Measurements from ENCODE around the gene HPGDS. TPM values are rescaled to one million over a fixed set of nuclear protein-coding genes. Genes with fewer than 3 reads are reported as not detected.
"Not testable (repeated sequence)": the region's sequence is repeated elsewhere in the genome, so short reads cannot be mapped to it uniquely, and the experiment has no call there.

HPGDS gene
- total RNA-seq, 1 donor from 2014 or later, result not detected

GRCh38 chr4:94305466-94306225 is 37.0 kb downstream of the HPGDS start:
- no peak for DNase-seq (ENCODE audit: low spot score)
- no peak overlapping the region for H3K27ac Mint-ChIP-seq (ENCODE audit: unreplicated experiment)
- no peak overlapping the region for H3K4me3 Mint-ChIP-seq (ENCODE audit: unreplicated experiment)
- H3K9me3 Mint-ChIP-seq (ENCODE audit: low read depth), result peaks cover 4% of the 10 kb centered on the region
- TF ChIP-seq CTCF (IDR thresholded peaks at IDR 0.05), result no peak
- no peaks in the 10 kb centered on the region for H3K27me3 Mint-ChIP-seq (ENCODE audit: low read depth)
- H3K4me1 Mint-ChIP-seq (ENCODE audit: low read depth), result peaks cover 17% of the 10 kb centered on the region
- H3K36me3 Mint-ChIP-seq (ENCODE audit: low read depth), result peaks cover 3% of the 10 kb centered on the region

GRCh38 chr4:94304365-94304971 is 38.2 kb downstream of the HPGDS start:
- Mint-ChIP-seq H3K4me1 (ENCODE audit: low read depth) (peaks cover 17% of the 10 kb centered on the region), H3K36me3 (ENCODE audit: low read depth) (no peaks in the 10 kb centered on the region), H3K27me3 (ENCODE audit: low read depth) (no peaks in the 10 kb centered on the region), H3K4me3 (ENCODE audit: unreplicated experiment) (no peak overlapping the region), H3K27ac (ENCODE audit: unreplicated experiment) (no peak overlapping the region), H3K9me3 (ENCODE audit: low read depth) (no peaks in the 10 kb centered on the region)
- DNase-seq (ENCODE audit: low spot score), result no peak
- peak; percentile 90 for TF ChIP-seq CTCF (IDR thresholded peaks at IDR 0.05)

GRCh38 chr4:94302191-94302590 is 40.4 kb downstream of the HPGDS start:
- DNase-seq (ENCODE audit: low spot score), result no peak
- H3K27me3 Mint-ChIP-seq (ENCODE audit: low read depth), result no peaks in the 10 kb centered on the region
- no peaks in the 10 kb centered on the region for H3K9me3 Mint-ChIP-seq (ENCODE audit: low read depth)
- no peak overlapping the region for H3K4me3 Mint-ChIP-seq (ENCODE audit: unreplicated experiment)
- peaks cover 7% of the 10 kb centered on the region for H3K4me1 Mint-ChIP-seq (ENCODE audit: low read depth)
- no peaks in the 10 kb centered on the region for H3K36me3 Mint-ChIP-seq (ENCODE audit: low read depth)
- H3K27ac Mint-ChIP-seq (ENCODE audit: unreplicated experiment), result no peak overlapping the region
- no peak for TF ChIP-seq CTCF (IDR thresholded peaks at IDR 0.05)

GRCh38 chr4:94298725-94299252 is 43.8 kb downstream of the HPGDS start:
- Mint-ChIP-seq H3K27ac (ENCODE audit: unreplicated experiment) (no peak overlapping the region), H3K4me3 (ENCODE audit: unreplicated experiment) (no peak overlapping the region), H3K4me1 (ENCODE audit: low read depth) (no peaks in the 10 kb centered on the region), H3K9me3 (ENCODE audit: low read depth) (no peaks in the 10 kb centered on the region), H3K27me3 (ENCODE audit: low read depth) (no peaks in the 10 kb centered on the region), H3K36me3 (ENCODE audit: low read depth) (no peaks in the 10 kb centered on the region)
- no peak for TF ChIP-seq CTCF (IDR thresholded peaks at IDR 0.05)
- DNase-seq (ENCODE audit: low spot score), result no peak

- not testable (repeated sequence) for H3K9me3 Mint-ChIP-seq (ENCODE audit: low read depth); H3K4me3 Mint-ChIP-seq (ENCODE audit: unreplicated experiment); DNase-seq (ENCODE audit: low spot score); H3K4me1 Mint-ChIP-seq (ENCODE audit: low read depth); H3K27me3 Mint-ChIP-seq (ENCODE audit: low read depth); H3K27ac Mint-ChIP-seq (ENCODE audit: unreplicated experiment)
- H3K36me3 Mint-ChIP-seq (ENCODE audit: low read depth), result peaks cover 11% of the 10 kb centered on the region
These were observed 47.2 kb downstream of the HPGDS start for GRCh38 chr4:94295473-94295872.

GRCh38 chr4:94293981-94294380 is 48.7 kb downstream of the HPGDS start:
- not testable (repeated sequence) for H3K27ac Mint-ChIP-seq (ENCODE audit: unreplicated experiment); H3K27me3 Mint-ChIP-seq (ENCODE audit: low read depth); DNase-seq (ENCODE audit: low spot score); H3K9me3 Mint-ChIP-seq (ENCODE audit: low read depth); H3K4me3 Mint-ChIP-seq (ENCODE audit: unreplicated experiment); H3K4me1 Mint-ChIP-seq (ENCODE audit: low read depth)
- peaks cover 15% of the 10 kb centered on the region for H3K36me3 Mint-ChIP-seq (ENCODE audit: low read depth)
